HCT116 (cell line): Measurements from ENCODE around the gene ZNF30. TPM values are rescaled to one million over a fixed set of nuclear protein-coding genes. Genes with fewer than 3 reads are reported as not detected.
A peak's percentile ranks its signal among the peaks of the same experiment; 100 is the strongest.

Source experiments
- ATAC-seq: fragments of 200-7000 bp; cut with Tn5 transposase; 2 replicates; pipeline ENCODE4 v1.9.1; 2020; ENCODE audit warnings: mild to moderate bottlenecking, moderate library complexity
- BruUV-seq: library from RNA; stranded (reverse); fragments of 400-500 nt; replicated peaks from 2 replicates; lab custom pipeline; 2021; lab: Mats Ljungman, UMichigan
- CTCF ChIA-PET: fragments of 300-600 bp; sonication (Branson Sonifier 250); formaldehyde crosslinking; loops from one replicate; lab custom pipeline; 2021; ENCODE audit warnings: antibody characterized with exemption; lab: Charles Lee
- POLR2A ChIA-PET: fragments of 300-600, 350-600 bp; sonication (Branson Sonifier 250); formaldehyde crosslinking; loops from one replicate; lab custom pipeline; 2021; ENCODE audit warnings: antibody characterized with exemption; lab: Charles Lee
- RAD21 ChIA-PET, 2 experiments: fragments of 300-600 bp; sonication (Branson Sonifier 250); formaldehyde crosslinking; loops; one replicate each; lab custom pipeline; 2023; ENCODE audit warnings: low total read pairs in 2 of 2; ENCODE audit not compliant: uncharacterized antibody in 2 of 2, unreplicated experiment in 2 of 2, low non-redundant PET in 1 of 2; lab: Charles Lee
- DNase-seq: peaks from one replicate; pipeline ENCODE4 v3.0.0-alpha.2; 2010; ENCODE audit warnings: low read depth, low spot score
- H2AFZ ChIP-seq: fragments of 200-600 bp; shearing (Covaris generic), sonication (generic); 2 replicates; pipeline ENCODE4 v1.6.1; 2017; ENCODE audit warnings: low read depth, mixed run types, mixed read lengths, antibody characterized with exemption, low read length; ENCODE audit not compliant: poor library complexity, severe bottlenecking
- H3K27ac ChIP-seq: 2 replicates; pipeline ENCODE4 v1.5.1; 2012; ENCODE audit warnings: low read depth, low read length
- H3K27me3 ChIP-seq: fragments of 200-600 bp; sonication (generic); 2 replicates; pipeline ENCODE4 v1.6.1; 2016; ENCODE audit warnings: mixed run types, low read length, mixed read lengths; ENCODE audit not compliant: insufficient read depth
- H3K36me3 ChIP-seq, 2 experiments: fragments of 200-500 bp in 1 of 2; fragments of 200-600 bp in 1 of 2; sonication (Bioruptor generic) in 1 of 2; sonication (generic) in 1 of 2; 2 replicates each; pipeline versions ENCODE4 v1.5.1 to v1.6.1; 2014 to 2016; ENCODE audit warnings: low read length in 2 of 2, inconsistent platforms in 1 of 2, mixed read lengths in 1 of 2, mixed run types in 1 of 2; ENCODE audit not compliant: insufficient read depth in 2 of 2, control insufficient read depth in 1 of 2
- H3K4me1 ChIP-seq, 2 experiments: fragments of 200-600 bp in 1 of 2; sonication (generic) in 1 of 2; 2 replicates each; pipeline versions ENCODE4 v1.5.1 to v1.6.1; 2012 to 2017; ENCODE audit warnings: low read length in 2 of 2, inconsistent platforms in 1 of 2, mild to moderate bottlenecking in 1 of 2, mixed read lengths in 1 of 2, mixed run types in 1 of 2, moderate library complexity in 1 of 2; ENCODE audit not compliant: insufficient read depth in 2 of 2, control insufficient read depth in 1 of 2
- H3K4me2 ChIP-seq: fragments of 200-600 bp; sonication (generic); 2 replicates; pipeline ENCODE4 v1.6.1; 2017; ENCODE audit warnings: mixed run types, low read length, mixed read lengths
- H3K4me3 ChIP-seq, 2 experiments: fragments of 200-600 bp in 1 of 2; sonication (generic) in 1 of 2; replicated peaks in 1 of 2; 2 replicates each; pipeline ENCODE4 v1.5.1; 2011 to 2016; ENCODE audit warnings: low read length in 2 of 2, control low read depth in 1 of 2, low read depth in 1 of 2, mild to moderate bottlenecking in 1 of 2, mixed read lengths in 1 of 2, mixed run types in 1 of 2
- H3K79me2 ChIP-seq: fragments of 200-600 bp; sonication (generic); 2 replicates; pipeline ENCODE4 v1.6.1; 2017; ENCODE audit warnings: mild to moderate bottlenecking, mixed run types, low read length, moderate library complexity, mixed read lengths; ENCODE audit not compliant: insufficient read depth
- H3K9ac ChIP-seq: fragments of 200-600 bp; sonication (generic); 2 replicates; pipeline ENCODE4 v1.6.1; 2016; ENCODE audit warnings: low read length, mixed read lengths
- H3K9me2 ChIP-seq: fragments of 200-600 bp; sonication (generic), shearing (Covaris generic); 2 replicates; pipeline ENCODE4 v1.6.1; 2017; ENCODE audit warnings: mixed run types, mild to moderate bottlenecking, moderate library complexity; ENCODE audit not compliant: insufficient read depth
- H3K9me3 ChIP-seq, 2 experiments: fragments of 200-500 bp in 1 of 2; fragments of 200-600 bp in 1 of 2; sonication (Bioruptor generic) in 1 of 2; sonication (generic) in 1 of 2; 2 replicates each; pipeline ENCODE4 v1.6.1; 2014 to 2017; ENCODE audit warnings: low read length in 2 of 2, mixed read lengths in 2 of 2, inconsistent platforms in 1 of 2, low read depth in 1 of 2, mild to moderate bottlenecking in 1 of 2, mixed run types in 1 of 2, moderate library complexity in 1 of 2; ENCODE audit not compliant: control insufficient read depth in 1 of 2, insufficient read depth in 1 of 2
- H4K20me1 ChIP-seq: fragments of 200-600 bp; sonication (generic), shearing (Covaris generic); 2 replicates; pipeline ENCODE4 v1.6.1; 2017; ENCODE audit warnings: mixed run types, mild to moderate bottlenecking, moderate library complexity; ENCODE audit not compliant: insufficient read depth
- ATF3 ChIP-seq: IDR thresholded peaks from 2 replicates; pipeline ENCODE4 v1.6.1; 2012
- EGR1 ChIP-seq: IDR thresholded peaks from 2 replicates; pipeline ENCODE4 v1.6.1; 2012; ENCODE audit warnings: low read depth
- MAX ChIP-seq: IDR thresholded peaks from 2 replicates; pipeline ENCODE4 v1.6.1; 2012
- POLR2AphosphoS5 ChIP-seq: IDR thresholded peaks from 2 replicates; pipeline ENCODE4 v1.6.1; 2011; ENCODE audit warnings: mild to moderate bottlenecking, low read depth, low read length, moderate library complexity
- REST ChIP-seq: IDR thresholded peaks from 2 replicates; pipeline ENCODE4 v1.6.1; 2012; ENCODE audit warnings: low read depth
- SP1 ChIP-seq: IDR thresholded peaks from 2 replicates; pipeline ENCODE4 v1.6.1; 2012; ENCODE audit warnings: low read depth
- ZFX ChIP-seq: fragments of 450-650 bp; IDR thresholded peaks from 2 replicates; pipeline ENCODE4 v1.6.1; 2017
- intact Hi-C: fragments of 100-400 bp; cut with micrococcal nuclease; formaldehyde crosslinking; loops from 2 replicates; pipeline ENCODE4 v1.10.0; 2022
- total RNA-seq: library from RNA; stranded (reverse); gene quantifications from one replicate; pipeline ENCODE4 v1.2.1, GENCODE V29; 2021; ENCODE audit not compliant: unreplicated experiment

ZNF30 gene
- total RNA-seq, 1 experiment from 2014 or later = 4.1 TPM

- Histone ChIP-seq H3K79me2 (no peaks in the 10 kb centered on the region), H3K27me3 (no peaks in the 10 kb centered on the region), H3K9me3 (peaks cover 9 to 12% of the 10 kb centered on the region in 2 experiments; a peak in 2 of 4 replicates), H3K36me3 (peaks cover 0 to 12% of the 10 kb centered on the region in 2 experiments; a peak in 2 of 4 replicates), H3K9me2 (no peaks in the 10 kb centered on the region), H3K4me3 (peak within 1 kb of the TSS; percentile 68 to 85), H3K9ac (peak within 1 kb of the TSS; percentile 68), H4K20me1 (no peaks in the 10 kb centered on the region), H3K4me1 (peaks cover 4 to 14% of the 10 kb centered on the region in 2 experiments; a peak in 3 of 4 replicates), H2AFZ (peak within 1 kb of the TSS; percentile 11), H3K4me2 (peak within 1 kb of the TSS; percentile 89), H3K27ac (peak within 1 kb of the TSS; percentile 57; the same call in 1 of the 2 replicates)
- peak; percentile 41 for TF ChIP-seq MAX
- TF ChIP-seq POLR2AphosphoS5 = peak; percentile 52
- TF ChIP-seq ZFX = peak; percentile 70
- no peak for TF ChIP-seq SP1
- no peak for TF ChIP-seq REST
- TF ChIP-seq EGR1 = 0 out of 2 replicates have a peak, but pooled peaks have one; percentile 14
- no peak for TF ChIP-seq ATF3
- ATAC-seq = peak; percentile 97
- CTCF ChIA-PET = no interaction called here
- intact Hi-C loops = no loop called here
- BruUV-seq = no TSS peak
- RAD21 ChIA-PET = no interaction called here
- POLR2A ChIA-PET = no interaction called here
- peak; percentile 16 for DNase-seq
These were observed 37.1 kb downstream of the ZNF30 start, which contains the start of gene ZNF792 for GRCh38 chr19:34963573-34964406. Gene ZNF792 (minus strand): TSS chr19:34964229. CDS start chr19:34963662, 567 bp downstream.
